Measurements from ENCODE around the gene HEXD.
"Not testable (repeated sequence)": the region's sequence is repeated elsewhere in the genome, so short reads cannot be mapped to it uniquely, and the experiment has no call there.

Gene HEXD

DNA sequence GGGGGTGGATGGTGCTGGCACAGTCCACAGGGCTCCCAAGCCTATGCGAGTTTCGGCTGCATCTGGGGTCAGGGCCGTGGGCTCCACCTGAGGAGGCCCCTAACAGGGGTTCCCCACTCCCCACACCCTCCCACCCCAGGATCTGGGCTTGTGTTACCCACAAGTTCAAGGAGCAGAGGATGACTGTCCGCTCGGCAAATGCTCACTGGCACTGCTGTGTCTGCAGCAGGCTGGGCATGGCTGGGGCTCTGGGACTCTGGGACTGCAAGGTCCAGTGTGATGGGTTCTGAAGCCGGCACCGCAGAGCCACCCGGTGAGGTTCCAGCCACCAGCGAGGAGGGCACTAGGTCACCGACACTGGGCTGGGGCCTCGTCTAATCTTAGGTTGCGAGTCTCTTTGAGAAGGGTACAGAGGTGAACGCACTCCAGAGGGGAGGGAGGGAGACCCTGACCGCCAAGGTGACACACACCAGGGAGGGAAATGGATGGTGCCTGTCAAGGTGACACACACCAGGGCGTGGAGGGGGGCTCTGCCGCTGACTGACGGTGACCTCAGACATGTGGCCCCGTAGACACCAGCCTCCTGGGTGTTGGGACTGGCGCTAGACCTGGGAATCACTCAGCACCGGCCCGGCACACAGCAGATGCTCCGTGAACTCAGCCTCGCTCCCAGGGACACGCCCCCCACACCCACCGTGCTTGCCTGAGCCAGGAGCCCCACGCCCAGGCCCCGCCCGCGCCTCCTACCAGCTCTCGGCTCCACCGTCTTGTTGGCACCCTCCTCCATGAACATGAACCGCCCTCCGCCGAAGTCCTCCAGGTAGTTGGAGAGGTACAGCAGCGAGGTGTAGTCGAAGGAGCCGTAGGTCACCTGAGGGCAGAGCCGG is 20.5 kb upstream of the HEXD start:
- no peak for DNase-seq

DNA sequence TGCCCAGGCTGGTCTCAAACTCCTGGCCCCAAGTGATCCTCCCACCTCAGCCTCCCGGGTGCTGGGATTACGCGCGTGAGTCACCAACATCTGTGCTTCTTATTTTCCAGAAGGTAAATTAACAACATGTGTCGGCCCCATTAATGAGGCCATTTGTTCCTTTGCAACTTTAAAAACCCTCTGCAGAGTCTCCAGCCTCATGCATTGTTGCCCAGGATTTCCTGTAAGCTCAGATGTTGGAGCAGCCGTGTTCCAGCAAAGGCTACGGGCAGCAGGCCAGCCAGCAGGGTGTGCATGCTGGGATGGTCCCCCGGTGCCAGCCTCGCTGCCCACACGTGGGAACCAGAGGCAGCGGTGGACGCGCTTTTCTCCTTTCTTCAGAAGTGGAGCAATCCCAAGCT is 19.1 kb upstream of the HEXD start:
- peak; percentile 64 for DNase-seq

DNA sequence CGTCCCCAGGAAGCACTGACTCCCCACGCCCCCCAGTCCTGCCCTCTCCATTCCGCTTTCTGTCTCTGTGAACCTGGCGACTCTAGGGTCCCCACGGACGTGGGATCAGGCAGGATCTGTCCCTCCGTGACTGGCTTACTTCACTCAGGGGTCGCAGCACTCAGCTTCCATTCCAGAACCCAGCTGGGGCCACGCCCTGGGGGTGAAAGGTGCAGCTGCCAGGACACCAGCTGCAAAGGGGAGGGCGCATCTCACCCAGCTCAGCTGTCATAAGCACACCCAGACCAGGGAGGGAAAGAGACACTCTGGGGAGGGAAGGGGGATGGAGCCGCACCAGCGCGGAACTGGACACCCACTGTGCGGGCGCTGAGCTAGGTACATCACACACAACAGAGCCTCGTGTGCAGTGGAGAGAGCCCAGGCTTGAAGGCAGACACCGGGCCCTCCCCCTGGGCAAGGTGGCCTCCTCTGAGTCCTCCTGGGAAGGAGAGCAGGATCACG is 18.5 kb upstream of the HEXD start:
- peak; percentile 73 for DNase-seq

DNA sequence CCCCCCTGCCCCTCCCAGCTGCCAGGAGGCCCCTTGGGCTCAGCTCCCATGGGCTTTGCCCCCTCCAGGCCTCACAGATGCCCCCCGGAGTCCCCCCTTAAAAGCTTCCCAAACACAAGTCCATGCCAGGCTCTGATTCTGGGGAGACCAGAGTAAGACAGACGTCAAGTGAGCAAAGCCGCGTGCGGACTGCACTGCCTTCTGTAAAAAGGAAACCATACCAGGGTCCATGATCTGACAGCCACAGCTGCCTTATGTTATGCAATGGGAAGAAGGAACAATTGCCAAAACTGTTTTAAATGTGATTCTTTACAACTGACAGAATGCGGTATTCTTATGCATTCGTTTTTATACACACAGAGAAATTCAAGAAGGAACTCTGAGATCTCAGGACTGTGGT is 17.9 kb upstream of the HEXD start:
- no peak for DNase-seq

DNA sequence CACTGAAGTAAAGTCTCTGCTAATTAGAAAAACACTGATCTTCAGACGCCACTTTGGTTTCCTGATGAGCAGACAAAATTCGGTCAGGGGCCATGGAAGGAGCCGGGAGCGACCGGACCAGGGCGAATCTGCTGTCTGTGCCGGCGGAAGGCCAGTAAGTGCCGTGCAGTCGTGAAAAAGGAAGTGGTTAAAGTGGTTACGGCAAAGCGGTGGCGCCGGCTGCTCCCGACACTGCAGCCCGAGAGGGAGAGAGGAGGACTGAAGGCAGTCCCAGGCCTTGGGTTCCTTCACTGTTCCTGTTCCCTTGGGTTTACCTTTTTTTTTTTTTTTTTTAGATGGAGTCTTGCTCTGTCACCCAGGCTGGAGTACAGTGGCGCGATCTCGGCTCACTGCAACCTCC is 17.3 kb upstream of the HEXD start:
- DNase-seq: no peak

DNA sequence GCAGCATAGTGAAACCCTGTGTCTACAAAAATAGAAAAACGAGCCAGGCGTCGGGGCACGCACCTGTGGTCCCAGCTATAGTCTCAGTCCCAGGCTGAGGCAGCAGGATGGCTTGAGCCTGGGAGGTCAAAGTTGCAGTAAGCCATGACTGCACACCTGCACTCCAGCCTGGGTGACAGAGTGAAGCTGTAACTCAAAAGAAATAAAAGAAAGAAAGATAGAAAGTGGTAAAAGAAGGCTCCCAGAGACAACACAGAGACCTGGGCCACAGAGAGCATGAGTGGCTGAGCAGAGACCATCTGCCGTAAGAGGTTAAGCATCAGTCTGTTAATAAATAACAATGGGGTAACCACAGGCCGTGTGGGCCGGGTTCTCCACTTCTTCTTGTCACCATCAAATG is 15.3 kb upstream of the HEXD start:
- no peak for DNase-seq

DNA sequence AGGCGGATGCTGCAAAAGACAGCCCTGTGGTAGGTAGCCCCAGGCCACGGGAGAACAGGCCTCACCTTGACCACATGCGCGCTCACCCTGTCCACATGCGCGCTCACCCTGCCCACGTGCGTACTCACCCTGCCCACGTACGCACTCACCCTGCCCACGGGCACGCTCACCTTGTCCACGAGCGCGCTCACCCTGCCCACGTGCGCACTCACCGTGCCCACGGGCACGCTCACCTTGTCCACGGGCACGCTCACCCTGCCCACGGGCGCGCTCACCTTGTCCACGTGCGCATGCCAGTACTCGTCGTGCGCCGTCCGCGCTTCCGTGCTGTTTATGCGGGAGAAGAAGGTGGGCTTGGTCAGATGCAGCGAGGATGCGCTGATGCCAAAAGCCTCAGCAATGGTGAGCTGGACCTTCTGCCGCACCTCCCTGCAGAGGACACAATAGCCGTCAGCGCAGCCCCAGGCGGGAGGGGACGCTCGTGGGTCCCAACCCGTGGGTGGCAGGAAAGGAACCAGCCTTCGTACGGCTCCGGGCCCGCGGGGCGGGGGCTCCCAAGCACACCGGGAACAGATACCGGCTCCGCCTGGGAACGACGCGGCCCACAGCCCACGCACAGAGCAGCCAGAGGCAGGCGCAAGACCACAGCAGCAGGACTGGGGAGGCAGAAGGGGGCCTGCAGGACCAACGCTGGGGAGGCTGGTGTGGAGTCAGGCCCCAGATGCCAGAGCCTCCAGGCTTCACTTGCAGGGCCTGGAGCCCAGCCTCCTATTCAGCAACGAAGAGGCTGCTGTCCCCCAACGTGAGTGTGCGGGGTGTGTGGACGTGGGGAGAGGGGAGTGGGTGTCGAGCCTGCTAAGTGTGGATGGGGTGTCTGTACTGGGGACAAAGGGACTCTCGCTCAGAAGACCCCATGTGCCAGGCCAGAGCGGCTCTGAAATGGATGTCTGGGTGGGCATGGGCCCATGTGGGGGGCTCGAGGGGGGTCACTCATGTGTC is 14.2 kb upstream of the HEXD start:
- no peak for DNase-seq

DNA sequence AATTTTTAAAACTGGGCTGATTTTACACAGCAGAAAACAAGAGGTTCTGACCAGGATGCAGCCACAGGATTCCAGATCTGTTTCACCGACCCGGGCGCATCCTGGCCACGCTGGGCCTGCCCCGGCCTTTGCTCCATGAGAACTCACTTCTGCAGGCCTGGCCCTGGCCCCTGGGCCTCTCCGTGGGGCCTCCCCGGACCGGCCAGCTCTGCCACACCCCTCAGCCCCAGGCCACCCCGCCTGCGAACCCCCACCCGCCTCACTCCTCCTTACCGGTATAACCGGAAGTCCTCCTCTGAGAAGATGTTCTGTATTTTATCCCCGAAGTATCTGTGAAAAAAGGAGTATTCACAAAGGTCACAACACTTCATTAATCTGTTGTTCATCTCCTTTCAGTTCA is 13.1 kb upstream of the HEXD start:
- no peak for DNase-seq

DNA sequence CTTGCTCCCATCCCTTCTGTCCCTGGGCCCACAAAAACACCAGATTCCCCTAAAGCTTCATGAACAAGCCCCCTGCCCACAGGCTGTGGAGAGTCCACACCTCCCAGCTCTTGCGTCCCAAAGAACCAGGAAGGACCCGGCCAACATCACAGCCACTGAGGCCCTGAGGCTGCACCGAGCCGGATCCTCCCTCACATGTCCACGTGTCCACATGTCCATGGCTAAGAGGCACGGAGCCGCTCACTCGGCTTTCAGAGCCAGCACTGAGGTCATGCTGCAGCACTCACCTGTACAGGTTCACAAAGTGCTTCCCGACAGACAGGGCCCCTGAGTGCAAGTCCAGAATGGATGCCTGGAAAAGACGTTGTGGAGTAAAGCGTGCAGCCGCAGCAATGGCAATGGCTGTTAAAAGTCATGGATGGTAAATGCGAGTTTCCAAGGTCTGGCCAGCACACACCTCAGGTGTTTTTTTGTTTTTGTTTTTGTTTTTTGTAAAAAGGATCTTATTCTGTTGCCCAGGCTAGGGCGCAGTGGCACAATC is 11.9 kb upstream of the HEXD start:
- no peak for DNase-seq

DNA sequence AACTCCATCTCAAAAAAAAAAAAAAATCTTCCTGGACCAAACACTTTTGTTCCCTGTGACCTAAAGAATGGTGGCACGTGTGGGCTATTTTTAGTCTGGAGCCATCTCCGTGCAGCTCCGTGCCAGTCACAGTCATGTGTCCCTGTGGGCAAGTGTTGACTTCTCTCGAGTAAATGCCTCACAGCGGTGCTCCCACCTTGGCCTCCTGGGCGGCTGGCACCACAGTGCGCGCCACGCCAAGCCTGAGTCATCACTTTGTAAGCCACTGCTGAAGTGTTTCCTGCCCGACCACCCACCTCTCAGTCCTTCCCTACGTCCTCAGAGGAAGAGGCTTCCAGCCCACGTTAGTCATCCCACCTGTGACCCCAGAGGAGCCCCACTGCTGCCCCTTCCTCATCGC is 10.9 kb upstream of the HEXD start:
- no peak for DNase-seq

DNA sequence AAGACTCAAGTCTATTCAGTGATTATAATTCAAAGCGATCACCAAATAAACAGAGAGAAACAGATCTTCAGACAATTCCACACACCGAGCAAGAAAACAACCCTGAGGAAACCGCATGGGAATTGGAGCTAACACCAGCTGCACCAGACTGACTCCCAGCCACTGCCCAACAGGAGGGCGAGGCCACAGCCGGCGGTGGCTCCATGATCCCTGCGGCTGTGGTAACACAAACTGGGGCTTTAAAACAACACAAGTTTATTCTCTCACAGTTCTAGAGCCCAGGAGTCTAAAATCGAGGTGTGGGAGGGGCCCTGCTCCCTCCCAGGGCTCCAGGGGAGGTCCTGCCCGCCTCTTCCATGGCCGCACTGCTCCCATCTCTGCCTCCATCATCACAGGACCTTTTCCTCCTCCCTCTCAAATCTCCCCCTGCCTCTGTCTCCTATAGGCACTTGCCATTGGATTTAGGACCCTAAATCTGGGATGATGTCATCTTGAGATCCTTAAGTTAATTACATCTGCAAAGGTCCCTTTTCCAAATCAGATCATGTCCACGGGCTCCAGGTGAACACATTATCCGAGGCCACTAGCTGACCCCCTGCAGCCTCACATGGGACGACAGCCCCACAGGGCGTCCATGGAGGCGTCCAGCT is 9.7 kb upstream of the HEXD start:
- no peak for DNase-seq

DNA sequence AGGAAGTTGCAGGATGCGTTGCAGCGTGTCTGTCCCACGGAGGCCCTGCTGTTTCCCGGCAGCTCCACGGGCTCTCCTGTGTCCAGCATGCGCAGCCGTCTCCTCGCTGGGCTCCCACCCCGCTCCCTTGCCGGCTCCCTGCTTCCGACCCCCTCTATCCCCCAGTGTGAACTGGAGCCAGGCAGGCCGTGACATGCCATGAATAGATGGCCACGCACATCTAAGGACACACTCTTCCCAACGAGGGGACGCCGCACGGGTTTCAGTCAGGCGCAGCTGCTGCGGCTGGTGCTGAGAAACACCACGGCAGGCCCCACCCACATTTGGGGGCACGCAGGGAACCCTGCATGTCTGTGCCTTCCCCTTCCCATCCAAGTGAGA is 9.2 kb upstream of the HEXD start:
- DNase-seq: no peak

DNA sequence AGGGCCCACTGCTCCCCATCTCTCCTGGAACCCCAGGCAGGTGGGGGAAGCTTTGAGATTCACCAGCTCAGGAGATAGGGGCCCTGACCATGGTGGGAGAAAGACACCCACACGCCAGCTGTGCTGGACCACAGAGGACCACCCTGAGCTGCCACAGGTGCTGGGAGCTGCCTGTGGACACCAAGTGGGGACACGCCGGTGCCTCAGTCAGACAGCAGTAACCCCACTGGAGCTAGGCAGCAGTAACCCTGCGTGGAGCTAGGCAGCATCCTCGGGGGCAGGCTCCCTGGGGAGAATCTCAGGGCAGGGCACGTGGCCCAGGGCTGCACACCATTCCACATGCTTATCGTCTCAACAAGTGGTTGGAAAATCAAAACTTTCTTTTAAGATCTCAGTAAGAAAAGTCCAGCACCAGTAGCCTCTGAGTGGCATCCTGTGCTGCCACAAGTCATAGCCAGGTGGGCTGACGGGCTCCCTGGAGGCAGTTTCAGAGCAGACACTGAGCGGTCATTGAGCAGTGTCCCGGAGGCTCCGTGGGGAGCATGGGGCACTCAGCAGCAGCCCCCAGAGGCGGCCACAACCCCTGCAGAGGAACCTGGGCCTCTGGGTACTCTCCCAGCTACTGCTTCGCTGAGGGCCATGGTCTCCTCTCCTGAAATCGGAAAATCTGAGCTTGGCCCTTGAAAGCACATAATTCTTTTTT is 8.0 kb upstream of the HEXD start:
- no peak for DNase-seq

DNA sequence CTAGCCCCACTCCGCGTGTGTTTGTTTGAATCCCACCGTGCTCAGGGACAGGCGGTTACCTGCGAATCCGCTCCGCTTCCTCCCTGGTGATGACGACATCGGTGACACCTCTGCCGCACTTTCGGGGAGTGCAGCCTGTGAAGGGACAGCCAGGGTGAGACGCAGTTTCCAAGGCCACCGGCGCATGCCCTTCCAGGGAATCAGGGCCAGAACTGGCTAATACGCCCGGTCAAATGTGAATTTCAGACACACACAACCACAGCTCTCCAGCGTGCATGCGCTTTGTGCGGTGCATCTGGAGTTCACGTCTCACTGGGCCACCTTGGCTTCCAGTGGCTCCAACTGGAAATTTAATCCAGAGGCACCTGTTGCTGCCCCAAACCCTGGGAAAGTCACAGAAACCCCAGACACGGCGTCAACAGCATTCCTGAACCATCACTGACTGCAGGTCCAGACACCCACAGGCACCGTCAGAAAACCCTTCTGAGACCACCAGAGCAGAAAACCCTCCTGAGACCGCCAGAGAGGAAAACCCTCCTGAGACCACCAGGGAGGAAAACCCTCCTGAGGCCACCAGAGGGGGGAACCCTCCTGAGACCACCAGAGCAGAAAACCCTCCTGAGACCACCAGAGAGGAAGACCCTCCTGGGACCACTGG is 6.6 kb upstream of the HEXD start:
- no peak for DNase-seq

DNA sequence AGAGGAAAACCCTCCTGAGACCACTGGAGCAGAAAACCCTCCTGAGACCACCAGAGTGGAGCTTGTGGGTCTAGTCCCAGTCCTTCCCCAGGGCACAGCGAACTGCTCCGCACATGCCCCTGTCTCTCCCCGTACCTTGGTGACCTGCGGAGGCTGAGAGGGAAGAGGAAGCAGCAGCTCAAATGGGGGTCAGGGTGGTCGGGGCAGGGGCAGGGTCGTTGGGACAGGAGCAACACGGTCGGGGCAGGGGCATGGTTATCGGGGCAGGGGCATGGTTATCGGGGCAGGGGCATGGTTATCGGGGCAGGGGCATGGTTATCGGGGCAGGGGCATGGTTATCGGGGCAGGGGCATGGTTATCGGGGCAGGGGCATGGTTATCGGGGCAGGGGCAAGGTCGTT is 6.1 kb upstream of the HEXD start:
- not testable (repeated sequence) for DNase-seq

DNA sequence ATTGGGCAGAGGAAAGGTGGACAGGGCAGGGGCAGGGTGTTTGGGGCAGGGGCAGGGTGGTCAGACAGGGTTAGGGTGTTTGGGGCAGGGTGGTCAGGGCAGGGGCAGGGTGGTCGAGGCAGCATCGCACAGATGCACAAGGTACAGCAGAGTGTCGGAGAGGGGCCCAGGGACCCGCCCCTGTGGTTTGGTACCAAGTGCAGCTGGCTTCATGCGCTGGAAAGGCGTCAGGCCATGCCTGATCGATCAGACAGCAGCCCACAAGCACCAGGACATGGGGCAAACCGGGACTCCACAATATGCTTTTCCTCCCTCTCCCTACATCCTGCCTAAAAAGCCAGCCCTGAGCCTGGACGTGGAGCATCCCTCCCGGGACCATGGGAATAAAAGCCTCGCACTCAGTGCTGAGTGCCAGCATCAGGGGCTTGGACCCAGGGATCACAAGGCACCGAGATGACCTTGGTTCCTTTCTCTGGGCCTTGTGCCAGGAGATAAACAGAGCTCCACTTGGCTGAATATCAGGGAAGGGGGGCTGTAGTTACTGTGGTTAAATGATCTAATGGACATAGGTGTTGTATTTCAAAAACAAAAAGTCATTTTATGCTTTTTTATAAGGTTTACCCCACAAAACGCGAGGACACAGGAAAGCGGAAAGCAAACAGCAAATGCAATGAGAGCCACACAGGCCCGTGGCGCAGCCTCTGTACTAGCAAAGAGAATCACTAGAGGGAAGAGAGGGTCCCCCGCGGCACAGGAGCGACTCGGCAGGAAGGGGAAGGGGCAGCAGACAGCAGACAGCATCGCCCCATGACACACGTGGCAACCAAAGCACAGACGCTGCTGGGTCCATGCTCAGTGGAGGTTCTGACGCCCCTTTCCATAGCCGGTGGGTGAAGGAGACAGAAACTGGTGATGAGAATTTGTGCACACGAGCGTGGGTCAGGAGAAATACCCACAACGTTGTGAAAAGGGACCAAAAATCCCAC is 5.3 kb upstream of the HEXD start:
- DNase-seq: no peak

DNA sequence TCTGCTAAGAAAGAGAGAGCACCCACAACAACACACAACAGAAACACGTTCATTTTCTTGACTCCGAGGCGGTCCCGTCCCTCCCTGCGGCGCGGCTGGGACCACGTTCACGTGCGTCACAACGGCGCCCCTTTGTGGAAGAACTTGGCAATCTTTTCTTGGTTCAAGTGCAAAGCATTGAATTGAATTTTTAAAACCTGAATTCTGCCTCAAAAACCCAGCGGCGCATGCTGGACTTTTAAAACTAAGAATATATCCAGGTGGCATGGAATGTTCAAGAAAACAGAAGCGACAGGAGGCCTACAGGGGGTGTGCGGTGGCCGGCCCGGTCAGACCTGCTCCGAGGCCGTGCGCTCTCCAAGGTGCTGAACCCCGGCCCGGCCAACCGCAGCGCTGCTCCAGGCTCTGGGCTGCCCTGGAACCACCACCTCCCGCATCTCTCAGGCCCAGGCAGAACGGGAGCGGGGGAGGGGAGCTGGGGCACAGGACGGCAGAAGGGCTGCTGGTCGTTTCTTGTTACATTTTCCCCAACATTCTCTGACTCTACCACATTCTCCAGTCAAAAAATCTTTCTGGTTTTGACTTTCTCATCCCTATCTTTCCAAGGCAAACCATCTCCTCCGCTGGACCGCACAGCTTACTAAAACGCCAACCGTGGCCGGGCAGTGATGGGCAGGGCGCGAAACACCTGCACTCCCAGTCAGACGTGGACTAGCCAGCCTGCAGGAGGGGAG is 3.4 kb upstream of the HEXD start:
- peak; percentile 90 for DNase-seq

DNA sequence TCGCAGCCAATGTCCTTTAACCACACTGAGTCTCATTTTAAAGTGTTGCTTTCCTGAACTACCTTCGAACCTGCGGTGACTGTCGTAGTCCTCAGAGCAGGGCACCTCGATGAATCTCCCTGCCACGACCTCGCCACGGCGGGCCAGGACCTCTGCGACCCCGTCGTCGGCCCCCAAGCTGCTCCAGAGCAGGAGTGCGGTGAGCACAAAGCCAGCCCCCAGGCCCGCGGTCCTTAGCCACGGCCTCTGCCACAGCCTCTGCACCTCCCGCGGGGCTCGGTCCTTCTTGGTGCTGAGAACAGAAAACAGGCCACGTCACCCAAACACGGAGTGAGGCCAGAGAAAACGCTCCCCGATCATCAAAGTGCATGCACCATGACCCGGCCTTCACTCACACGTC is 2.8 kb upstream of the HEXD start:
- DNase-seq: no peak

DNA sequence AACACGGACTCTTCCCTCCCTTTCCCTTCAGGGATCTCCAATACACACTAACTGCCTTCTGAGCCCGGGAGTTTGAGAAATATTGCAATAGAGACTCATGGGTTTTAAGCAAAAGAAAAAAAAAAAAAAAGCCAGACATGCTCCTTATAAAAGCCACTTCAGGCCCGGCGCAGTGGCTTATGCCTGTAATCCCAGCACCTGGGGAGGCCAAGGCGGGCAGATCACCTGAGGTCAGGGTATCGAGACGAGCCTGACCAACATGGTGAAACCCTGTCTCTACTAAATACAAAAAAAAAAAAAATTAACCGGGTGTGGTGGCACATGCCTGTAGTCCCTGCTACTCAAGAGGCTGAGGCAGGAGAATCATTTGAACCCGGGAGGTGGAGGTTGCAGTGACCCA is 2.4 kb upstream of the HEXD start:
- no peak for DNase-seq

DNA sequence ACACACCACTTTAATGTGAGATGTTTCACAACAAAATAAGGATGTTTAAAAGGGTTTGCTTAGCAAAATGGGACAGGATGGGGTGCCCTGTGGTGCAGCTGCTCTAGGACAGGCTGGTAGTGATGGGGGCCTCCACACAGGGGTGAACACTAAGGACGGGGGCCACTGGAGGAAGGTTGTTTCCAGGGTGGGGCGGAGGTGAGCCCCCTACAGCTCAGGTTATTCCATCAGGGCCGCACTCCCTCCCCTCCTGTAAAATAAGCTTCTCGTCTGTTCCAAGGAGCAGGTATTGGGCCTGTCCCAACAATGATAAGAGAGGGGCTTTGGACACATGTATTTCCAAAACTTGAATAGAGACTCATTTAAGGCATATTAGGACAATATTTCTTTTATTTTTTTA is 1.9 kb upstream of the HEXD start:
- no peak for DNase-seq

Measured in eye (tissue), 1 donor.